ENCODE results near the gene UBE2G2. TPM values are rescaled to one million over a fixed set of nuclear protein-coding genes. Genes with fewer than 3 reads are reported as not detected.
"Not testable (repeated sequence)": the region's sequence is repeated elsewhere in the genome, so short reads cannot be mapped to it uniquely, and the experiment has no call there.

The UBE2G2 gene
- total and polyA plus RNA-seq, 2 experiments from 2014 or later, result 79.4 to 86.4 TPM

DNA sequence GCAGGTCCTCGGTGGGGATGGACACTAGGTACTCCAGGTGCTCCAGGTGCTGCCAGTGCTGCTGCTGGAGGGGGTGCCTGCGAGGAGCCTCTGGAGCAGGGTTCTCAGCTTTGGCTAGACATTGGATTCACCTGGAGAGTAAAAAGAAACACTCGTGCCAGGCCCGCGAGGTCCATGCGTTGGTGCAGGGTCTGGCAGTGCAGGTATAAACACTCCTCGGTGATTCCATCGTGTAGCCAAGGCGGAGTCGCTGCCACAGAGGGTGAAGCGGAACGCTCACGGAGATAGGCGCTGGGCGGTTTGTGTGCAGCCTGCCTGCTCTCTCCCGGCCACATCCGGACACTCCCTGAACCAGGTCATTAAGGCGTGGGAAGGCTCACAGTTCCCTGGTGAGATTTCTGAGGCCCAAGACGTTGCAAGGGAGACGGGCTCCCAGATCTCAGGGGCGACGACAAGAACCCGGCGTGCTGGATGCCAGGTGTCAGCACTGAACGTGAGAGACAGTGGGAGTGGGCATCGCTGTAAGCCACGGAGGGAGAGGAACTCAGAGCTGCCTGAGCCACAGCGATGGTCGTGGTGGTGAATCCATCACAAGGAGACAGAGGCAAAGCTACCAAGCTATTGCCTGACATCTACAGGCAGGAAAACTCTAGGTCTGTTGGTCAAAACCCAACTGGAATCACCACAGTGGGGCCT, 33.5 kb upstream of the UBE2G2 start:
- Histone ChIP-seq H3K4me3 (no peak overlapping the region), H3K27ac (no peak overlapping the region), H3K9me3 (ENCODE audit: low read depth) (no peaks in the 10 kb centered on the region), H3K27me3 (no peaks in the 10 kb centered on the region), H3K36me3 (no peaks in the 10 kb centered on the region), H3K4me1 (ENCODE audit: low read depth) (no peaks in the 10 kb centered on the region)
- DNase-seq (ENCODE audit: low read depth in 1 of 2, low spot score in 1 of 2), result no peak
- TF ChIP-seq, protein P1, sequence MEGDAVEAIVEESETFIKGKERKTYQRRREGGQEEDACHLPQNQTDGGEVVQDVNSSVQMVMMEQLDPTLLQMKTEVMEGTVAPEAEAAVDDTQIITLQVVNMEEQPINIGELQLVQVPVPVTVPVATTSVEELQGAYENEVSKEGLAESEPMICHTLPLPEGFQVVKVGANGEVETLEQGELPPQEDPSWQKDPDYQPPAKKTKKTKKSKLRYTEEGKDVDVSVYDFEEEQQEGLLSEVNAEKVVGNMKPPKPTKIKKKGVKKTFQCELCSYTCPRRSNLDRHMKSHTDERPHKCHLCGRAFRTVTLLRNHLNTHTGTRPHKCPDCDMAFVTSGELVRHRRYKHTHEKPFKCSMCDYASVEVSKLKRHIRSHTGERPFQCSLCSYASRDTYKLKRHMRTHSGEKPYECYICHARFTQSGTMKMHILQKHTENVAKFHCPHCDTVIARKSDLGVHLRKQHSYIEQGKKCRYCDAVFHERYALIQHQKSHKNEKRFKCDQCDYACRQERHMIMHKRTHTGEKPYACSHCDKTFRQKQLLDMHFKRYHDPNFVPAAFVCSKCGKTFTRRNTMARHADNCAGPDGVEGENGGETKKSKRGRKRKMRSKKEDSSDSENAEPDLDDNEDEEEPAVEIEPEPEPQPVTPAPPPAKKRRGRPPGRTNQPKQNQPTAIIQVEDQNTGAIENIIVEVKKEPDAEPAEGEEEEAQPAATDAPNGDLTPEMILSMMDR (IDR thresholded peaks at IDR 0.05; ENCODE audit: low read depth, low read length), result no peak

DNA sequence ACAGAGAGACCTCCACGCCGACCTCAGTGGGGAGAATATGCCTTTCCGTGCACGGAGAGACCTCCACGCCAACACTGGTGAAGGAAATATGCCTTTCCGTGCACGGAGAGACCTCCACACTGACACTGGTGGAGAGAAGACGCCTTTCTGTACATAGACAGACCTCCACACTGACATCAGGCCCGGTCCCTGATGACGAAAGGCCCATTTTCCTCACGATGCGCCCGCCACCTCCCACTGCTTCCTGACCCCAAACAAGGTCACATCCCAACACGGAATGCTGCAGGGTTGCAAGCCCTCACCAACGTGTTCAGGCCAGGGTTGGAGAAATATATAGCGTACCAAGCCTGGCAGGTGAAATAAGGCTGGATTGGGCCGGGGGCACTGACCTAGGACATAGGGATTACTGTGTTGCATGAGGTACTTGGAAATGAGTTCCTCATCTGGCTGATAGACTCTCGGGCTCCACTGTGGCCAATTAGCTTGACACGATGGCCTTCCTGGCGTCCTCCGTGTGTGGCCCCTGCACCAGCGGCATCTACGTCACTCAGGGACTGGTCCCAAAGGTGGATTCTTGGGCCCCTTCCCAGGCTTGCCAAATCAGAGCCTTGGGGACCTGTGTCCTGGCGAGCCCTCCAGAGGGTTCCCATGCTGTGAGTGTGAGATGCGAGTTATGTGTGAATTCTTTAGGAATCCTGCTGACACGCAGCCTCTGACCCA, 32.8 kb upstream of the UBE2G2 start:
- TF ChIP-seq, protein P1 (IDR thresholded peaks at IDR 0.05; ENCODE audit: low read depth, low read length), result no peak

DNA sequence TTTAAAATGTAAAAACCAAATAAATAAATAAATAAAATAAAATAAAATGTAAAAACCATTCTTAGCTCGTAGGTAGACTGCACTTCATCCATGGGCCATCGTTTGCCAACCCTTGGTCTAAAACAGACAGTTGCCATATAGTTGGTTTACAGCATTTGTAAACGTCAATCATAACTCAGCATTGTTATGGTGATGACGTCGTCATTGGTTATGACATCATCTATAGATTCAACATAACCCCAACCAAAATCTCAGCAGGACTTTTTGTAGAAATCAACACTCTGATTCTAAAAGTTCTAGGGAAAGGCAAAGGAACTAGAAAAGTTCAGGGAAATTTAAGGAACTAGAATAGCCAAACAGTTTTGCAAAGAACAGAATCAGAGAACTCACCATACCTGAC, 32.0 kb upstream of the UBE2G2 start:
- DNase-seq (ENCODE audit: low read depth in 1 of 2, low spot score in 1 of 2), result no peak
- Histone ChIP-seq H3K9me3 (ENCODE audit: low read depth) (no peaks in the 10 kb centered on the region), H3K4me3 (no peak overlapping the region), H3K27ac (no peak overlapping the region), H3K27me3 (no peaks in the 10 kb centered on the region), H3K36me3 (no peaks in the 10 kb centered on the region), H3K4me1 (ENCODE audit: low read depth) (no peaks in the 10 kb centered on the region)
- TF ChIP-seq, protein P1 (IDR thresholded peaks at IDR 0.05; ENCODE audit: low read depth, low read length), result no peak

More for the DNA sequence above, 32.8 kb upstream of the UBE2G2 start:
- Histone ChIP-seq H3K4me1 (ENCODE audit: low read depth) (no peaks in the 10 kb centered on the region), H3K27ac (no peak overlapping the region), H3K27me3 (no peaks in the 10 kb centered on the region), H3K4me3 (no peak overlapping the region), H3K9me3 (ENCODE audit: low read depth) (no peaks in the 10 kb centered on the region), H3K36me3 (no peaks in the 10 kb centered on the region)
- DNase-seq (ENCODE audit: low read depth in 1 of 2, low spot score in 1 of 2), result no peak

GRCh38 chr21:44832516-44833255, 31.1 kb upstream of the UBE2G2 start:
- not testable (repeated sequence) for H3K27me3 ChIP-seq; DNase-seq (ENCODE audit: low read depth in 1 of 2, low spot score in 1 of 2); H3K9me3 ChIP-seq (ENCODE audit: low read depth); H3K4me1 ChIP-seq (ENCODE audit: low read depth); H3K36me3 ChIP-seq; H3K4me3 ChIP-seq; H3K27ac ChIP-seq

- no peaks in the 10 kb centered on the region for H3K9me3 ChIP-seq (ENCODE audit: low read depth)
- DNase-seq (ENCODE audit: low read depth in 1 of 2, low spot score in 1 of 2), result no peak
- no peak overlapping the region for H3K27ac ChIP-seq
- no peaks in the 10 kb centered on the region for H3K36me3 ChIP-seq
- H3K27me3 ChIP-seq, result no peaks in the 10 kb centered on the region
- H3K4me3 ChIP-seq, result no peak overlapping the region
- no peaks in the 10 kb centered on the region for H3K4me1 ChIP-seq (ENCODE audit: low read depth)
- TF ChIP-seq, protein P1 (IDR thresholded peaks at IDR 0.05; ENCODE audit: low read depth, low read length), result no peak
Observed at GRCh38 chr21:44831227-44831860, 29.7 kb upstream of the UBE2G2 start.

Measured in cardiac muscle cell (in vitro differentiated cells and primary cell).